ENCODE measurements around the gene SLC25A46.
A peak's percentile ranks its signal among the peaks of the same experiment; 100 is the strongest.
"Not testable (repeated sequence)": the region's sequence is repeated elsewhere in the genome, so short reads cannot be mapped to it uniquely, and the experiment has no call there.

Gene SLC25A46

DNA sequence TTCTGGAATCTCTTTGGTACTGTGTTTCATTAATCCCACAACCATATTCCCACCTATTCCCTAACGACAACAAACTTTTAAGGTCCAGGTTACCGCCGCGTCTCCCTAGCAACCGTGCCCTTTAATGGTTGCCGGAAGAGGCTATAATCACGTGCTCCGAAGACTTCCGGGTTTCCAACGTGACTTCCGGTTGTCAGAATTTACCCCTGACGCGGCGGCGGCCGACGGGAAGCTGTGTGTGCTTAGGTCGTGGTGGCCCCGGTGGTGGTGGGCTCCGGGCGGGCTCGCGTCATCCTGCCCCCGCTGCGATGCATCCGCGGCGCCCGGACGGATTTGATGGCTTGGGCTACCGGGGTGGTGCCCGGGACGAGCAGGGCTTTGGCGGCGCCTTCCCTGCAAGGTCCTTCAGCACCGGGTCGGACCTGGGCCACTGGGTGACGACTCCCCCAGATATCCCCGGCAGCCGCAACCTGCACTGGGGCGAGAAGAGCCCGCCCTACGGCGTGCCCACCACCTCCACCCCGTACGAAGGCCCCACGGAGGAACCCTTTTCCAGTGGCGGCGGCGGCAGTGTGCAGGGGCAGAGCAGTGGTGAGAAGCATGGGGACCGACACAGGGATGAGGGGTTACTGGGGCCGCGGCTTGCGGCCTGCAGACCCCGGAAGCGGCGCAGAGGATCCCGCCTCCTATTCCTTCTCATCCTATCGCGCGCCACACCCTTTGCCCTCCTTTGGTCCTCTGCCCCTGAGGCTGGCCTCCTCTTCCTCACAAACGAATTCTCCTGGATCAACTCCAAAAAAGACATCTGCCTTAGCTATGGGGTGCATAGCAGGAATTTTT is at the start of gene SLC25A46:
SLC25A46 (plus strand) TSS at position 196 of the 840 bp plus-strand sequence; CDS start at position 309, 113 bp downstream.
- peak; percentile 82 for DNase-seq

DNA sequence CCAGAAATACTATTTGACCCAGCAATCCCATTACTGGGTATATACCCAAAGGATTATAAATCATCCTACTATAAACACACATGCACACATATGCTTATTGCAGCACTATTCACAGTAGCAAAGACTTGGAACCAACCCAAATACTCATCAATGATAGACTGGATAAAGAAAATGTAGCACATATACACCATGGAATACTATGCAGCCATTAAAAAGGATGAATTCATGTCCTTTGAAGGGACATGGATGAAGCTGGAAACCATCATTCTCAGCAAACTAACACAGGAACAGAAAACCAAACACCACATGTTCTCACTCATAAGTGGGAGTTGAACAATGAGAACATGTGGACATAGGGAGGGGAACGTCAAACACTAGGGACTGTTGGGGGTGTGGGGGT is 48.2 kb upstream of the SLC25A46 start:
- DNase-seq: not testable (repeated sequence)

DNA sequence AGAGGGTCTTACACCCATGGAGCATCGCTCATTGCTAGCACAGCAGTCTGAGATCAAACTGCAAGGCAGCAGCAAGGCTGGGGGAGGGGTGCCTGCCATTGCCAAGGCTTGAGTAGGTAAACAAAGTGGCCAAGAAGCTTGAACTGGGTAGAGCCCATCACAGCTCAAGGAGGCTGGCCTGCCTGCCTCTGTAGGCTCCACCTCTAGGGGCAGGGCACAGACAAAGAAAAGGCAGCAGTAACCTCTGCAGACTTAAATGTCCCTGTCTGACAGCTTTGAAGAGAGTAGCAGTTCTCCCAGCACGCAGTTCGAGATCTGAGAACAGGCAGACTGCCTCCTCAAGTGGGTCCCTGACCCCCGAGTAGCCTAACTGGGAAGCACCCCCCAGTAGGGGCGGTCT is 46.1 kb upstream of the SLC25A46 start:
- DNase-seq: not testable (repeated sequence)

DNA sequence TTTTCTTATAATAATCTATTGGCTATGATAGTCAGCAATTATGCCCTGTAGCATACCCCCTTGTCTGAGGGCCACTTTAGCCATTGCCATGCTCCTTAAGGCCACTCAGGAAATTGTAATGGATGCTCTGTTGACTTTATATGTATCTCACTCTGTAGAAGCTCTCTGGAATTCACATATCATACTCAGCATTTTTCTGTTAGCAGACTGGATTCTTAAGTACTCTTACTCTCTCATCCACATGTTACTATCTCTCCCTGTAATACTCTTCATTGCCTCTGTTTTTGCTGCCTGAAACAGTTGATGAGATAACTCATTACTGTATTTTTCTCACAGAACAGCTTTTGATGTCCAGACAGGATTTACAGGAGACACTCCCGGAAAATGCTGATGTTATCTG is 36.5 kb upstream of the SLC25A46 start:
- no peak for DNase-seq

DNA sequence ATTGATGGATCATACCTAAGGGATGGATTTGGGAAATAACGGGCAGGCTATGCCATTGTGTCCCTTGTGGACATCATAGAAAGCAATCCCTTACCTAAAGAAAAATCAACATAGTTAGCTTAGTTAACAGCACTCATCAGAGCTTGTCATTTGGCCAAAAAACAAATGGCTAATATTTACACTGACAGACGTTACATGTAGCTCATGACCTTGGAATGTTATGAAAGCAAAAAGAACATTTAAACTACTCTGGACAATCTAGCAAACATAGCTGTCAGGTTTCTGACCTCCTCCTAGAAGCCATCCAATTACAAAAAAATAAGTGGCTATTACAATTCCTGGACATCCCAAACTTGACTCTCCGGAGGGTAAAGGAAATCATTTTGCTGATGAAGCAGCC is 36.1 kb upstream of the SLC25A46 start:
- DNase-seq: no peak

DNA sequence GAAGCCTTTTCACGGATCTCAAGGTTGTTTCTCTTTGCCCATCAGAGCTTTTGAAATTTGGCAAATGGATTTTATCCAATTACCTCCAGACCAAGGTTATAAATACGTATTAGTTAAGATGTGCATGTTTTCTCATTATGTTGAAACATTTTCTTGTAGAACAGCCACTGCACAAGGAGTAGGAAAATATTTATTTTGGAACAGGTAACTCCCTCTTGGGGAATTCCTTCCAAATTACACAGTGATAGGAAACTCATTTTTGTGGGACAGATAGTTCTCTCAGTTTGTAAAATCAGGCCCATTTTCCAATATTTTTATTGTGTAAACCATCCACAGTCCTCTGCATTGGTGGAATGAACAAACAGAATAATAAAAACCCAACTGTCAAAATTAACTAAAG is 35.3 kb upstream of the SLC25A46 start:
- DNase-seq: no peak

DNA sequence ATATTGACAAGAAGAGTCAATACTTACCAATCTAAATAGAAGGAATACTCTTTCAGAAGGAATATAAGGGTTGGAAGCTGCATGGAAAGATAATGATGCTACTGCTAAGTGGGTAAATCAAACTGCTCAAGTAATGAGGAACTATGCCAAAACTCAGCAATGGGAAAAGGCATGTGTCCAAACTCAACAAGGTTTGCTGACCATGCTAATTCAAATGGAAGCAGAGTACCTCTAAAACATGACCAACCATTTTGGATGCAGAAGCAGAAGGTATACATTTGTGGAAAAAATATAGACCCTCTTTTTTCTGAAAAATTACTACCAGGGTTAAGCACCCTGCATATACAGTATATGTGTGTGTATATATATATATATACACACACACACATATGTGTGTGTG is 33.5 kb upstream of the SLC25A46 start:
- no peak for DNase-seq

DNA sequence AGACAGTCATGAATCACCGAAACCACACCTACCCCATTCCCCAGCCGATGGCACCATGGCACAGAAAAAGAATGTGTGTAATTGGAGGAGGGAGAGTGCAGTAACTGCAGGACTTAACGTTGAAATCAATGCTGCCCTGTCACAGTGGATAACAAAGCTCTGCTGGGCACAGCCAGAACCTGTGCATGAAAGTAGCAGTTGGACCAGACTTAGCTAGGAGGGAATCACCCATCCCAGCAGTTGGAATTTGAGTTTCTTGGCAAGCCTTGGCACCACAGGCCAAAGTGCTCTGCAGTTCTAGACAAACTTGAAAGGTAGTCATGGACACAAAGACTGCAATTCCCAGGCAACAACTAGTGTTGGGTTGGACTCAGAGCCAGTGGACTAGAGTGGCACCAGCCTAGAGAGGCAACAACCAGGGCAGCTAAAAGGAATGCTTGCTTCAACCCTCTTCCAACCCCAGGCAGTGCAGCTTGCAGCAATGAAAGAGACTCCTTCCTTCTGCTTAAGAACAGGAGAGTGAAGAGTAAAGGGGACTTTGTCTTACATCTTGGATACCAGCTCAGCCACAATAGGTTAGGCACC is 31.5 kb upstream of the SLC25A46 start:
- DNase-seq: no peak

DNA sequence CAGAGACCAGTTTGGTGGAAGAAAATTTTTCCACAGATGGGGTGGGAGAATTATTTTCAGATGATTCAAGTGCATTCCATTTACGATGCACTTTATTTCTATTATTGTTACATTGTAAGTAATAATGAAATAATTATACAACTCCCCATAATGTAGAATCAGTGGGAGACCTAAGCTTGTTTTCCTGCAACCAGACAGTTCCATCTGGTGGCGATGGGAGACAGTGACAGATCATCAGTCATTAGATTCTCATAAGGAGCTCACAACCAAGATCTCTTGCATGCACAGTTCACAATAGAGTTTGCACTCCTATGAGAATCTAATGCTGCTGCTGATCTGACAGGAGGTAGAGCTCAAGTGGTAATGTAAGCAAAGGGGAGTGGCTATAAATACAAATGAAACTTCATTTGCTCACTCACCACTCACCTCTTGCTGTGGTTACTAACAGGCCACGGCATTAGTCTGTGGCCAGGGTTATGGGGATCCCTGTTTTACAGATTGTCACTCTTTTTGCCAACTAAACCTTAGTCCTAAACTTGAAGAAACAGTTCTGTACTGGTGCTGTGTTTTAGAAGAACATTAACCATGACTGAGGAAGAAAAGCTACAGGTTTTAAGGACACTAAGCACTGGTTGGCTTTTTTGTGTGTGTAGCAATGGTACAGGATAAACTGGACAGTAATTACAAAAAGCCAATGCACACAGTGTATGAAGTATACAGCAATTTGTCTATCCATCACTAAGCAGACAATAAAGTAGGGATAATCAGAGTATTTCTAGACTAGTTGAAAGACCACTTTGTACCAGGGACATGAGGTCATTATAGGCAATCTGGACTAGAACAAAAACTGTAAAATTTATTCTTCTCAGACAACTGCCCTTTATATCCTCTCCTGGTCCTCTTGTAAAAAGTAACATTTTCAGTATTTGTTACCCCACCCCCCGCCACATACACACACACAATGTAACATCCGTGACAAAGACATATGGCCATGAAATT is 22.3 kb upstream of the SLC25A46 start:
- no peak for DNase-seq

DNA sequence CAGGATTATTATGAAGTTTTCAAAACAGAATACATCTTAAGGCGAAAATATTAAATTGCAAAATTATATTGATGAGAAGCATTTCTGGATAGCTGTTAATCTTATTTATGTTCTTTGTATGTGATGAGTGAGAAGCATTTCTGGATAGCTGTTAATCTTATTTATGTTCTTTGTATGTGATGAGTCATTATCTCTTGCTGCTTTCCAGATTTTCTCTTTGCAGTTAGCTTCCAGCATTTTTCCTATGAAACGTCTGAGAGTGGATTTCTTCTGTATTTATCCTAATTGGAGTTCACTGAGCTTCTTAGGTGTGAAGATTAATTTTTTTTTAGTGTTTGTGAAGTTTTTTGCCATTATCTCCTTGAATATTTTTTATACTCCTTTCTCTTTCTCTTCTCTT is 20.5 kb upstream of the SLC25A46 start:
- DNase-seq: no peak

DNA sequence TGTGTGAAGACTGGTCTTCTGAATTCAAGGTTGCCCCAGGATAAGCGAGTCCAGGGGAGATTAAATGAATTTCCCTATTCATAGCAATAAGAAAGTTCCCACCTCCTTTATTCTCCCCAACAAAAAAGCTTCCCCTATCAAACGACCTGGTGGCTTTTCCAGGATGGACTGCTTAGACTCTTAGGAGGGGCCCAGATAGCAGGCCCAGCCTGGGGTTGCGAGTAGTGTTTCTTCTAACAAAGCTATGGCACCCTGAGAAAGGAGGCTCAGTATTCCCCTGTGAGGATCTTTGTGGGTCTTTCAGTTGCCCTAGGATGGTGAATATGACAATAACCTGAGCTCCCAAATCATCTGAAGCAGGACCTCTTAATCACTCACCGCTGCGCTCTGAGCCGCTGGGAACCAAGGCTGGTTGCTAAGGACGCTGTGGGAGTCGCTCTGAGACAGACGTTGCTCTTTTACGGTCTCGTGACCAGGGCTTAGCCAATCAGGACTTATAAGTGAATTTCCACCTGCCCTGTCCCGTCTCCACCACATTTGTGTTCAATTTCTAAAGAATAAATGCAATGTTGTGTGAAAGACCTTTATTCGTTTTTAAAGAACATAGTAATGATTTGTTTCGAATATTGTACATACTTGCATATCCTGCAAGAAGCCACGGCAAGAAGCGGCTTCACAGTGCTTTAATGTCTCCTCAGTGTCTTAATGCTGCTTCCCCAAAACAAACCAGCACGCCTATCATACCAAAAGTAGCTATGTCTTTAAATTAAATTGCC is 12.4 kb upstream of the SLC25A46 start, which contains the start of gene TMEM232:
TMEM232 (minus strand) TSS at position 423 of the 776 bp plus-strand sequence. CDS start 59,319 bp downstream, outside the sequence.
- DNase-seq: peak; percentile 51

DNA sequence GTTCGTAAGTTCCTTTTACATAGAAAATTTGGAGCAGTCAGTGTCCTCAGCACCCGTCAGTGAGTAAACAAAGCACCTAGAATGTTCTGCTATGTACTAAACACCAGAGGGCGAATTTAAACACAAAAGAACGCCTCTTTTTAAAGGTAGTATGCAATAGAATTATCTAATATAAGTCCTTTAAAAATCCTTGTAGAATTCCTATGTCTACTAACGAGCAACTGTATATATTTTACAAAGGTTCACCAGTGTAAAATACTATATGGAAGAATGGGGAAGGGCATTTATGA is 11.8 kb upstream of the SLC25A46 start:
- no peak for DNase-seq

DNA sequence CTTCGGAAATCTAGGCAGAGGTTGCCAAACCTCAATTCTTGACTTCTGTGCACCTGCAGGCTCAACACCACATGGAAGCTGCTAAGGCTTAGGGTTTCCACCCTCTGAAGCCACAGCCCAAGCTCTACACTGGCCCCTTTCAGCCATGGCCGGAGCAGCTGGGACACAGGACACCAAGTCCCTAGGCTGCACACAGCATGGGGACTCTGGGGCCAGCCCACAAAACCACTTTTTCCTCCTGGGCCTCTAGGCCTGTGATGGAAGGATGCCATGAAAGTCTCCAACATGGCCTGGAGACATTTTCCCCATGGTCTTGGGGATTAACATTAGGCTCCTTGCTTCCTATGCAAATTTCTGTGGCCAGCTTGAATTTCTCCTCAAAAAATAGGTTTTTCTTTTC is 7.3 kb upstream of the SLC25A46 start:
- DNase-seq: not testable (repeated sequence)

DNA sequence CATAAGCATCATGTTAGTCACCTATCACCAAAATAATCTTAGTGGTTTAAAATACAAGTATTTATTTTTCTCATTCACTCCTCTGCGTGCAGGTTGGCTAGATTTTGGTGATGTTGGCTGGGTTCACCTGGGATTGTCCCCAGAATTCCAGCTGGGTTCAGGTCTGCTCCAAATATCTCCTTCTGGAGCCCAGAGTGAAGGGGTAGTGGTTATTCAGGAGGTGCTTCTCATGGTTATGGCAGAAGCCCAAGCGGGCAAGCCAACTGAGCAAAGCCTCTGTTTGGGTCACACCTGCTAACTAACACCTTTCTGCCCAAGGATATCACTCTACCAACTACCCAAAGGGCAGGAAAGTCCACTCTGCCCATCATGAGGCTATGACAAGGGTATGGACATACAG is 4.7 kb upstream of the SLC25A46 start:
- no peak for DNase-seq

DNA sequence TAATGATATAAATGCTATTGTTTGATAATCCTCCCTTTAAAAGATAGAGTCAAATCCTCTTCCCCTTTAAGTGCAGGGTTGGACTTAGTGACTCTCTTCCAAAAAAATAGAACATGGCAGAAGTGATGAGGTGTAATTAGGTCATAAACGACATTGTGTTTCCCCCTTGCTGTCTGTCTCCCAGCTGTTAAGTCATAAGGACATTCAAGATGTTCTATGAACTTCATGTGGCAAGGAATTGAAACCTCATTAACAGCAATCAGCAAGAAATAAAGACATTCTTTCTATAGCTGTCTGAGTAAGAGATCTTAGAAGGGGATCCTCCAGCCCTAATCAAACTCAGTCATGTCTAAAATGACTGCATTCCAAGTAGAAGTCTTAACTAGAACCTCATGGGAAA is 3.3 kb upstream of the SLC25A46 start:
- DNase-seq: no peak

DNA sequence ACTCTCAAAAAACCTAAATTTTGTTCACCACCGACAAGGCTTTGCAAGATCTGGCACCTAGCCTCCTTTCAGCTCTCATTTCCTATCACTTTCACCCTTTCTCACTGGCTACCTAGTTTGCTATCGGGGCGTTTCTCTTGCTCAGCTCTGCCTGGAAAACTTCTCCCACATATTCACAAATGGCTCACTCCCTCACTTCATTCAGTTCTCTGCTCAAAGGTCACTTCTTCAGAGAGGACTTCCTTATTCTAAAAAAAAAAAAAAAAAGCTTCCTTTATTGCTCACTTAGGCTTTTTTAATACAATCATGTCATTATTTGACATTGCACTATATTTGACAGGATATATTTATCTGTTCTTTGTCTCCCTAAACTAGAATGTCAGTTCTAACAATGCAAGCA is 2.1 kb upstream of the SLC25A46 start:
- no peak for DNase-seq

DNA sequence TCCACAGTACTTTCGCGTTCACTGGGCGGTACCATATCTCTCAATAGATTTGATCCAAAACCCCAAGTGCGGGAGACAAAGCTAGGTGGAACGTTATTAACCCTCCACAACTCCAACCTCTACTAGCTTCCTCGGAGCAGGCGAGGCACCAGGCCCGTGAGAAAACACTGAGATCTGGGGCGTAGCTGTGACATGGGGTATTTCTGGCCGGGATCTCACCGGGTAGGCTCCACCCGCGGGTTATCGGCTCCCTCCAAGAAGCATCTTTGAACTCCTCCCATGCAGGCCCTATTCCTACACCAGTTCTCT is 350 bp upstream of the SLC25A46 start:
- DNase-seq: no peak

DNA sequence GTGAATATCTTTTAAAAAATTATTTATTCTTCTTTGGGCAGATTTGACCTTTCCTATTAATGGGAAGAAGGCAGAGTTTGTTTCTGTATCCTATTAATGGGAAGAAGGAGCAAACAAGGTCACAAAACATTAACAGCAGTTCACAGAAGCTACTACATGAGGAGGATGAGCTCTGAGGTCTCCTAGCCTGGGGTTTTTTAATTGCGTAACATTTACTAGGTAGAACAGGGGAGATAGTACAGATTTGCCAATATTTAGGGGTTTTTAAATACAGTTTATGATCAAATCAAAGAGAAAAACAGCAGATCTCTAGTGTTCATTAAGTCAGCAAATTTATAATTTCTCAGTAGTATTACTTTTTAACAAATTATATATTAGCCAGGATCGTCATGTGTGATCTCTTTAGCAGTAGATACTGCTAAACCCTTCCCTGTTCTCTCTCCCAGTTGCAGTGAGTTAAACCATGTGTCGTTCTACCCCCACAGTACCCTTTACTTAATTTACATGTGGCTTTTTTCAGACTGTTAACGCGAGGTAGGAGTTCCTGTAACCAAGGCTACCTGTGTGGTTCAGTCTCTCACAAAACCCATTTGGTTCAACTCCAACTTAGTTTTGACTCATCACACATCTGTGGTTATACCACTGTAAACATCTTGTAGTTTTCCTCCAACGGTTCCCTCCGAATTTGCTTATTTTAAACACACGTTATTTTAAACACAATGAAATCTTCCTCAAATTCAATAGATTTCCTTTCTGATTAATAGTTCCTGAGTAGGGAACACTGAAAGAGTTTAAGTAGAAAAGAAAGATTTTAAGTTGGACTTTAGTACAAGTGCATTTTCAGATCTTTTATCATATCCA is 13.3 kb downstream of the SLC25A46 start:
- DNase-seq: no peak

DNA sequence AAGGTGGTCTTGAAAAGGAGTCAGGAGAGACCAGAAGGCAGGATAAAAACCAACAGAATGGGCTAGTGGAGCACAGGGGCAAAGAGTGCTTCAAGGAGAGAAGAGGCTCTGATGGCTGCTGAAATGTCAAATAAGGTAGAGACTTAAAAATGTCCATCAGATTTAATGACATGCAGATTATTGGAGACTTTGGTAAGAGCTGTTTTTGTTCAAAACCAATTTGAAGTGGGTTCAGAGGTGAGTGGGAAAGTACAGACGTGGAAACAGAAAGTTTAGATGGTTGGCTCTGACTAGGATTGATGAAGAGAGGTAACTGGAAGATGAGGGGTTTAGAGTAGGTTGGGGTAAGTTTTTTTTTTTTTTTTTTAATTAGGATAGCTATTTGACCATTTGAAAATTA is 14.1 kb downstream of the SLC25A46 start:
- DNase-seq: no peak

DNA sequence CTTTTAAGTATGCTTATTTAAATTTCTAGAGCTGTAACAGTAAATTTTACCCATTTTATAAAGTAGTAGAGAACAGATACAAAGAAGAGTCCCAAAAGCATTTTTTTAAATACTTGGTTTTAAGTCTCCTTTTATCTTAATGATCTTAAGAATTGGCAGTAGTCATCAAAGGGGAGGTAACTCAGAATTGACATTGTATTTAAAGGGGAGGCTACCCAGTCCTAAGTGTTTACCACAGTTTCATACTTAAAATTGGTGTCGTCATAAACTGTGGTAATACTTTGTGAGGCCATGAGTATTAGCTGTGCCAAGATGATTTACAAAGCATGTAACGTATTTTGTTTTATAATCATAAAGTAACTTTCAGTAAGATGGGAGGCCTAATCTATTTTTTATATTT is 14.8 kb downstream of the SLC25A46 start:
- DNase-seq: no peak

DNA sequence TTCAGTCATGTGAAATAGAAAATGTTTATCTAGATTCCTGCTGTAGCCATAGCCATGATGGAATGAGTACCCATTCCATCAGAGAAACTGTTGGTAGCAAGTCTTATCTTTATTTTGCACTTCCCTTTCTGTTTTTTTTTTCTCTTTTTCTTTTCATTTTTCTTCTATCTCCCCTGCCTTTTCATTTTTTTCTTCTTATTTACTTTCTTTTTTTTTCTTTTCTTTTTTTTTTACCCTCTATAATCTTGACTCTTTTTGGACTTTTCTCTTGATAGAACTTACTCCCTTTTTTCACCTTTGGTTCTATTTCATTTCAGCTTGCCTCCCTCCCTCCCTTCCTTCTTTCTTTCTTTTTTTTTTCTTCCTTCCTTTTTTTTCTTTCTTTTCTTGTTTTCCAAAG is 15.4 kb downstream of the SLC25A46 start:
- DNase-seq: no peak
